ENCODE data around the gene NDUFAF8. TPM values are rescaled to one million over a fixed set of nuclear protein-coding genes. Genes with fewer than 3 reads are reported as not detected.

NDUFAF8 gene
- polyA plus RNA-seq, 1 experiment, result 70.8 TPM

DNA sequence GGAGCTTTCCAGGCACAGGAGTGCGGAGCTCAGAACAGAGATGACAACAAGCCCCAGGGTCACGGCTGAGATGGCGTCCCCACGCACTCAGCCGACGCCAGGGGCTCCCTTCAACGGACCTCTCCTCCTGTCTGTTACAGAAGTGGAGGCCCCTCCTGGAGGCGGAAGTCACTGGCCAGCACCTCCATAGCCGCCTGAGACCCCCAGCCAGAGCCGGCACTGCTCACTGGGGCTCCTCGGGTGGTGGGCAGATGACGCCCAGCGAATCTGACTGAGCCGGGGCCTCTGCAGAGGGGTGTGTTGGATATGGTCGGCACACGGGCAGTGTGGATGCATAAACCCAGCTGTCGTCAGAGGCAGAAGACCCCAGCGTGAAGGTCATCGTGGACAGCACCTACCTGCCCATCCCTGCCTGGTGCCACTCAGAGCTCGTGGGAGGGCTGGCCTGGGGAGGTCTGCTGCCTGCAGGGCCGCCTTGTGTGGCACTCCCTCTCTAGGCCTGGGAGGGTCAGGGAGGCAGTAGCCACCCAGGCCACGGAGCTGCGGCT is 20.0 kb downstream of the NDUFAF8 start:
- TF ChIP-seq, protein P1, sequence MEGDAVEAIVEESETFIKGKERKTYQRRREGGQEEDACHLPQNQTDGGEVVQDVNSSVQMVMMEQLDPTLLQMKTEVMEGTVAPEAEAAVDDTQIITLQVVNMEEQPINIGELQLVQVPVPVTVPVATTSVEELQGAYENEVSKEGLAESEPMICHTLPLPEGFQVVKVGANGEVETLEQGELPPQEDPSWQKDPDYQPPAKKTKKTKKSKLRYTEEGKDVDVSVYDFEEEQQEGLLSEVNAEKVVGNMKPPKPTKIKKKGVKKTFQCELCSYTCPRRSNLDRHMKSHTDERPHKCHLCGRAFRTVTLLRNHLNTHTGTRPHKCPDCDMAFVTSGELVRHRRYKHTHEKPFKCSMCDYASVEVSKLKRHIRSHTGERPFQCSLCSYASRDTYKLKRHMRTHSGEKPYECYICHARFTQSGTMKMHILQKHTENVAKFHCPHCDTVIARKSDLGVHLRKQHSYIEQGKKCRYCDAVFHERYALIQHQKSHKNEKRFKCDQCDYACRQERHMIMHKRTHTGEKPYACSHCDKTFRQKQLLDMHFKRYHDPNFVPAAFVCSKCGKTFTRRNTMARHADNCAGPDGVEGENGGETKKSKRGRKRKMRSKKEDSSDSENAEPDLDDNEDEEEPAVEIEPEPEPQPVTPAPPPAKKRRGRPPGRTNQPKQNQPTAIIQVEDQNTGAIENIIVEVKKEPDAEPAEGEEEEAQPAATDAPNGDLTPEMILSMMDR (IDR thresholded peaks at IDR 0.05; ENCODE audit: insufficient read depth, low read depth, low read length), result no peak
- POLR2A ChIA-PET, result no interaction called here
- peaks cover 36% of the 10 kb centered on the region for H3K36me3 ChIP-seq (ENCODE audit: control insufficient read depth, insufficient read depth, low read length)

GRCh38 chr17:81260171-81260570 is 21.1 kb downstream of the NDUFAF8 start:
- ChIA-PET POLR2A (no interaction called here), CTCF (interaction anchor here (0.6 to 0.7 kb wide), 2 partner anchors 11 to 361 kb away, joined by 3 to 4 read pairs; no protein-coding TSS in a partner anchor)
- peaks cover 40% of the 10 kb centered on the region for H3K36me3 ChIP-seq (ENCODE audit: control insufficient read depth, insufficient read depth, low read length)
- H3K27me3 ChIP-seq (ENCODE audit: control insufficient read depth, insufficient read depth, low read length), result no peaks in the 10 kb centered on the region
- DNase-seq (ENCODE audit: low read depth), result no peak
- TF ChIP-seq, protein P1 (IDR thresholded peaks at IDR 0.05; ENCODE audit: insufficient read depth, low read depth, low read length), result no peak
- H3K4me3 ChIP-seq (ENCODE audit: low read depth, low read length), result no peak overlapping the region

More for the DNA sequence above, 20.0 kb downstream of the NDUFAF8 start:
- DNase-seq (ENCODE audit: low read depth), result no peak
- H3K4me3 ChIP-seq (ENCODE audit: low read depth, low read length), result no peak overlapping the region
- no peaks in the 10 kb centered on the region for H3K27me3 ChIP-seq (ENCODE audit: control insufficient read depth, insufficient read depth, low read length)
- CTCF ChIA-PET, result interaction anchor here (0.7 to 3.2 kb wide), 2 partner anchors 226 to 341 kb away, joined by 4 to 15 read pairs; no protein-coding TSS in a partner anchor

- TF ChIP-seq, protein P1 (IDR thresholded peaks at IDR 0.05; ENCODE audit: insufficient read depth, low read depth, low read length), result no peak
- H3K4me3 ChIP-seq (ENCODE audit: low read depth, low read length), result no peak overlapping the region
- no peak for DNase-seq (ENCODE audit: low read depth)
- ChIA-PET POLR2A (no interaction called here), CTCF (interaction anchor here (0.6 to 0.7 kb wide), 2 partner anchors 11 to 361 kb away, joined by 3 to 4 read pairs; no protein-coding TSS in a partner anchor)
- no peaks in the 10 kb centered on the region for H3K27me3 ChIP-seq (ENCODE audit: control insufficient read depth, insufficient read depth, low read length)
- peaks cover 43% of the 10 kb centered on the region for H3K36me3 ChIP-seq (ENCODE audit: control insufficient read depth, insufficient read depth, low read length)
These were observed 21.5 kb downstream of the NDUFAF8 start for GRCh38 chr17:81260641-81261040.

GRCh38 chr17:81261096-81261495 is 22.0 kb downstream of the NDUFAF8 start:
- no peak for DNase-seq (ENCODE audit: low read depth)
- Histone ChIP-seq H3K36me3 (ENCODE audit: control insufficient read depth, insufficient read depth, low read length) (peaks cover 45% of the 10 kb centered on the region), H3K27me3 (ENCODE audit: control insufficient read depth, insufficient read depth, low read length) (no peaks in the 10 kb centered on the region), H3K4me3 (ENCODE audit: low read depth, low read length) (no peak overlapping the region)
- ChIA-PET CTCF (interaction anchor here (0.7 kb wide), 1 partner anchor 10 kb away, joined by 4 read pairs; no protein-coding TSS in a partner anchor), POLR2A (no interaction called here)
- TF ChIP-seq, protein P1 (IDR thresholded peaks at IDR 0.05; ENCODE audit: insufficient read depth, low read depth, low read length), result no peak

GRCh38 chr17:81261582-81262336 is 22.6 kb downstream of the NDUFAF8 start:
- H3K27me3 ChIP-seq (ENCODE audit: control insufficient read depth, insufficient read depth, low read length), result no peaks in the 10 kb centered on the region
- CTCF ChIA-PET, result interaction anchor here (1.4 kb wide), 1 partner anchor 9 kb away, joined by 3 read pairs; no protein-coding TSS in a partner anchor
- TF ChIP-seq, protein P1 (IDR thresholded peaks at IDR 0.05; ENCODE audit: insufficient read depth, low read depth, low read length), result no peak
- peaks cover 45% of the 10 kb centered on the region for H3K36me3 ChIP-seq (ENCODE audit: control insufficient read depth, insufficient read depth, low read length)
- no peak overlapping the region for H3K4me3 ChIP-seq (ENCODE audit: low read depth, low read length)
- no peak for DNase-seq (ENCODE audit: low read depth)
- POLR2A ChIA-PET, result no interaction called here
